OCI-LY3 (cell line): ENCODE results near the gene IL16.

Experiments used
- H2AFZ ChIP-seq: fragments of 200-600, 300-600 bp; shearing (Covaris generic); 2 replicates; pipeline ENCODE4 v1.6.0; 2014; ENCODE audit warnings: antibody characterized with exemption, low read depth, low read length
- H3K27ac ChIP-seq: fragments of 200-600, 300-600 bp; sonication (generic); 2 replicates; pipeline ENCODE4 v1.5.1; 2014; ENCODE audit warnings: mild to moderate bottlenecking, low read length, moderate library complexity, mixed read lengths
- H3K27me3 ChIP-seq: fragments of 200-600, 300-600 bp; sonication (generic); 2 replicates; pipeline ENCODE4 v1.6.1; 2014; ENCODE audit warnings: low read depth, low read length, mixed read lengths
- H3K36me3 ChIP-seq: fragments of 200-600, 300-600 bp; sonication (generic); replicated peaks from 2 replicates; pipeline ENCODE3; 2014; ENCODE audit warnings: low read depth, low read length, mixed read lengths
- H3K4me1 ChIP-seq: fragments of 300-600, 200-600 bp; sonication (generic); 2 replicates; pipeline ENCODE4 v1.6.1; 2014; ENCODE audit warnings: low read length, mixed read lengths
- H3K4me2 ChIP-seq: fragments of 200-600, 300-600 bp; sonication (generic); 2 replicates; pipeline ENCODE4 v1.6.1; 2014; ENCODE audit warnings: low read length, mixed read lengths
- H3K4me3 ChIP-seq: fragments of 300-600, 200-600 bp; sonication (generic); 2 replicates; pipeline ENCODE4 v1.5.1; 2014; ENCODE audit warnings: antibody characterized with exemption, mild to moderate bottlenecking, low read length, moderate library complexity
- H3K79me2 ChIP-seq: fragments of 300-600, 200-600 bp; shearing (Covaris generic); 2 replicates; pipeline ENCODE4 v1.6.1; 2014; ENCODE audit warnings: mild to moderate bottlenecking, low read length, mixed read lengths
- H3K9ac ChIP-seq: fragments of 300-600, 200-600 bp; shearing (Covaris generic); 2 replicates; pipeline ENCODE4 v1.6.0; 2014; ENCODE audit warnings: mild to moderate bottlenecking, low read length, moderate library complexity
- H3K9me3 ChIP-seq: fragments of 200-600, 300-600 bp; shearing (Covaris generic); 2 replicates; pipeline ENCODE4 v1.6.1; 2014; ENCODE audit warnings: low read length, mixed read lengths; ENCODE audit not compliant: insufficient read depth
- H4K20me1 ChIP-seq: fragments of 200-600, 300-600 bp; sonication (generic); 2 replicates; pipeline ENCODE4 v1.6.1; 2016; ENCODE audit warnings: low read length, mixed read lengths; ENCODE audit not compliant: insufficient read depth
- CTCF ChIP-seq: fragments of 200-600, 300-600 bp; sonication (generic); IDR thresholded peaks from 2 replicates; pipeline ENCODE4 v1.5.1; 2014; ENCODE audit warnings: antibody characterized with exemption, low read length, low read depth
- EZH2phosphoT487 ChIP-seq: fragments of 200-600 bp; shearing (Covaris generic); IDR thresholded peaks from 2 replicates; pipeline ENCODE4 v1.6.1; 2018; ENCODE audit warnings: antibody characterized with exemption, mixed run types, low read depth

IL16 gene

GRCh38 chr15:81339321-81339720, 142.6 kb downstream of the IL16 start:
- H3K27ac ChIP-seq, result no peak overlapping the region
- no peaks in the 10 kb centered on the region for H4K20me1 ChIP-seq
- H3K79me2 ChIP-seq, result no peaks in the 10 kb centered on the region
- H3K4me2 ChIP-seq, result no peak overlapping the region
- no peak overlapping the region for H3K9ac ChIP-seq
- H3K36me3 ChIP-seq, result no peaks in the 10 kb centered on the region
- no peaks in the 10 kb centered on the region for H3K27me3 ChIP-seq
- no peak overlapping the region for H3K4me3 ChIP-seq
- TF ChIP-seq EZH2phosphoT487 (no peak), CTCF (no peak)
- no peaks in the 10 kb centered on the region for H3K9me3 ChIP-seq
- H3K4me1 ChIP-seq, result no peaks in the 10 kb centered on the region
- no peak overlapping the region for H2AFZ ChIP-seq

DNA sequence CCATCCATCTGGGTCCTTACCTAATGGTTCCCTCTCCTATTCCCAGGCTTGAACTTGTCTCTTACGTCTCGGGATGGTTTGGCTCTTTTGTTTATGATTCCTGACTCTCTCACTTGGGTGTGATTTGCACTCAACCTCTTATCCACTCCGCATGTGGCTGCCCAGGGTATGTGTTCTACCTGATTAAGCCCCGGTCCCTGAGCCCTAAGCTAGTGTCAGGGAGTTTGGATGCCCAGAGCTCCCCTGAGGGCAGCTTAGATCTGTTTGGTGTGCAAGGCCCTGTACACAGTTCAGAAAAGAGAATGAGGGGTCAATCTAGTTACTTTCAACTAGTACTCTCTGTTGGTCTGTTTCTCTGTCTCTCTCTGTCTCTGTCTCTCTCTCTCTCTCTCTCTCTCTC, 143.2 kb downstream of the IL16 start:
- no peaks in the 10 kb centered on the region for H3K4me1 ChIP-seq
- H3K79me2 ChIP-seq, result no peaks in the 10 kb centered on the region
- TF ChIP-seq CTCF (no peak), EZH2phosphoT487 (no peak)
- H3K27ac ChIP-seq, result no peak overlapping the region
- H3K36me3 ChIP-seq, result no peaks in the 10 kb centered on the region
- no peak overlapping the region for H2AFZ ChIP-seq
- no peak overlapping the region for H3K4me2 ChIP-seq
- no peaks in the 10 kb centered on the region for H3K9me3 ChIP-seq
- no peak overlapping the region for H3K4me3 ChIP-seq
- H3K9ac ChIP-seq, result no peak overlapping the region
- H4K20me1 ChIP-seq, result no peaks in the 10 kb centered on the region
- no peaks in the 10 kb centered on the region for H3K27me3 ChIP-seq

- H3K9me3 ChIP-seq, result no peaks in the 10 kb centered on the region
- H2AFZ ChIP-seq, result no peak overlapping the region
- no peak overlapping the region for H3K4me3 ChIP-seq
- H3K27ac ChIP-seq, result no peak overlapping the region
- TF ChIP-seq EZH2phosphoT487, result no peak
- no peak for TF ChIP-seq CTCF
- H3K4me1 ChIP-seq, result no peaks in the 10 kb centered on the region
- H3K36me3 ChIP-seq, result no peaks in the 10 kb centered on the region
- no peaks in the 10 kb centered on the region for H3K27me3 ChIP-seq
- H3K4me2 ChIP-seq, result no peak overlapping the region
- H4K20me1 ChIP-seq, result no peaks in the 10 kb centered on the region
- no peaks in the 10 kb centered on the region for H3K79me2 ChIP-seq
- no peak overlapping the region for H3K9ac ChIP-seq
Measured at GRCh38 chr15:81341351-81341750, 144.7 kb downstream of the IL16 start.

GRCh38 chr15:81343371-81343770, 146.7 kb downstream of the IL16 start:
- Histone ChIP-seq H3K9ac (no peak overlapping the region), H3K4me2 (no peak overlapping the region), H3K4me1 (no peaks in the 10 kb centered on the region), H3K9me3 (no peaks in the 10 kb centered on the region), H2AFZ (no peak overlapping the region), H3K36me3 (no peaks in the 10 kb centered on the region), H4K20me1 (no peaks in the 10 kb centered on the region), H3K4me3 (no peak overlapping the region), H3K27ac (no peak overlapping the region), H3K27me3 (peaks cover 6% of the 10 kb centered on the region; the same call in 1 of the 2 replicates), H3K79me2 (no peaks in the 10 kb centered on the region)
- no peak for TF ChIP-seq CTCF
- TF ChIP-seq EZH2phosphoT487, result no peak
